HepG2 (cell line): ENCODE results near the gene TOR2A. TPM values are rescaled to one million over a fixed set of nuclear protein-coding genes. Genes with fewer than 3 reads are reported as not detected.

ENCODE experiments used
- ATAC-seq: fragments of 200-7000 bp; cut with Tn5 transposase; 3 replicates; pipeline ENCODE4 v1.9.1; 2020; ENCODE audit warnings: mild to moderate bottlenecking, moderate library complexity
- BruUV-seq: library from RNA; stranded (reverse); fragments of 400-500 nt; replicated peaks from 2 replicates; lab custom pipeline; 2021; lab: Mats Ljungman, UMichigan
- CTCF ChIA-PET: fragments of 300-600 bp; formaldehyde crosslinking; extraction: SDS; loops from one replicate; lab custom pipeline; 2021; ENCODE audit warnings: low total read pairs, inconsistent platforms, low intra/inter-chr PET ratio; lab: Yijun Ruan, JAX
- POLR2A ChIA-PET: fragments of 350-600 bp; sonication (Branson Sonifier 250); formaldehyde crosslinking; loops from one replicate; lab custom pipeline; 2020; ENCODE audit warnings: antibody characterized with exemption, inconsistent platforms; lab: Yijun Ruan, JAX
- DNase-seq: peaks from one replicate; pipeline ENCODE4 v3.0.0-alpha.2; 2015; ENCODE audit warnings: low spot score
- FAIRE-seq: peaks from 3 replicates; lab custom pipeline; 2011; peaks lifted over from hg19 to GRCh38; lab: Jason Lieb, UNC
- H2AFZ ChIP-seq: one replicate; pipeline ENCODE4 v1.6.1; 2011; ENCODE audit warnings: low read length, inconsistent platforms
- H3K27ac ChIP-seq: fragments of 300-600 bp; 3 replicates; pipeline ENCODE4 v1.8.0; 2011; ENCODE audit warnings: mixed run types, mild to moderate bottlenecking, mixed read lengths, low read length, inconsistent platforms; ENCODE audit not compliant: insufficient read depth; ENCODE audit errors: extremely low read length
- H3K27me3 ChIP-seq, 2 experiments: fragments of 200-600 bp in 1 of 2; 2 replicates in 1 of 2; 3 replicates in 1 of 2; pipeline versions ENCODE4 v1.6.0 to v1.8.0; 2011; ENCODE audit warnings: low read length in 2 of 2, mild to moderate bottlenecking in 2 of 2, moderate library complexity in 2 of 2, inconsistent platforms in 1 of 2; ENCODE audit not compliant: insufficient read depth in 2 of 2, control insufficient read depth in 1 of 2
- H3K36me3 ChIP-seq, 2 experiments: fragments of 200-600 bp in 1 of 2; replicated peaks in 1 of 2; 2 replicates in 1 of 2; 3 replicates in 1 of 2; pipeline versions ENCODE4 v1.5.1 to v1.8.0; 2011; ENCODE audit warnings: low read length in 2 of 2, inconsistent platforms in 1 of 2; ENCODE audit not compliant: insufficient read depth in 2 of 2, control insufficient read depth in 1 of 2
- H3K4me1 ChIP-seq: 2 replicates; pipeline ENCODE4 v1.5.1; 2012; ENCODE audit warnings: low read length, inconsistent platforms; ENCODE audit not compliant: insufficient read depth
- H3K4me2 ChIP-seq: 2 replicates; pipeline ENCODE4 v1.6.0; 2011; ENCODE audit warnings: low read depth, low read length, inconsistent platforms
- H3K4me3 ChIP-seq, 3 experiments: fragments of 200-600 bp in 1 of 3; sonication (generic), shearing (Covaris generic) in 1 of 3; replicated peaks in 1 of 3; 2 replicates each; pipeline ENCODE4 v1.5.1; 2011 to 2016; ENCODE audit warnings: low read length in 3 of 3, inconsistent platforms in 2 of 3, low read depth in 2 of 3, mild to moderate bottlenecking in 2 of 3, control low read depth in 1 of 3, mixed read lengths in 1 of 3; ENCODE audit not compliant: insufficient read depth in 1 of 3
- H3K79me2 ChIP-seq: one replicate; pipeline ENCODE4 v1.6.1; 2011; ENCODE audit warnings: low read length, inconsistent platforms; ENCODE audit not compliant: insufficient read depth
- H3K9ac ChIP-seq: 2 replicates; pipeline ENCODE4 v1.6.0; 2011; ENCODE audit warnings: mild to moderate bottlenecking, low read depth, low read length, inconsistent platforms; ENCODE audit not compliant: insufficient read depth
- H3K9me3 ChIP-seq: 2 replicates; pipeline ENCODE4 v1.5.1; 2012; ENCODE audit warnings: mild to moderate bottlenecking, low read length
- H4K20me1 ChIP-seq: 2 replicates; pipeline ENCODE4 v1.6.0; 2011; ENCODE audit warnings: inconsistent platforms, mild to moderate bottlenecking, low read length, moderate library complexity; ENCODE audit not compliant: insufficient read depth
- CTCF ChIP-seq: sonication (generic); formaldehyde crosslinking; IDR thresholded peaks from 2 replicates; pipeline ENCODE4 v1.5.0; 2020; ENCODE audit warnings: mild to moderate bottlenecking, missing genetic modification reagents, moderate library complexity
- JUN ChIP-seq: sonication (generic); formaldehyde crosslinking; IDR thresholded peaks from 2 replicates; pipeline ENCODE4 v1.4.0; 2020; ENCODE audit warnings: mild to moderate bottlenecking, missing genetic modification reagents
- MED8 ChIP-seq: sonication (generic); formaldehyde crosslinking; IDR thresholded peaks from 2 replicates; pipeline ENCODE4 v1.8.1; 2023; ENCODE audit warnings: mild to moderate bottlenecking, missing genetic modification reagents; ENCODE audit not compliant: insufficient replicate concordance
- PATZ1 ChIP-seq: sonication (generic); formaldehyde crosslinking; IDR thresholded peaks from 2 replicates; pipeline ENCODE4 v1.4.0; 2020; ENCODE audit warnings: missing genetic modification reagents
- PBX3 ChIP-seq: sonication (generic); formaldehyde crosslinking; IDR thresholded peaks from 2 replicates; pipeline ENCODE4 v1.8.1; 2023; ENCODE audit warnings: missing genetic modification reagents, inconsistent platforms, borderline replicate concordance
- PCBP1 ChIP-seq: fragments of 200-400 bp; formaldehyde crosslinking; IDR thresholded peaks from 2 replicates; pipeline ENCODE4 v1.6.1; 2017; ENCODE audit warnings: mild to moderate bottlenecking, low read depth, low read length, borderline replicate concordance
- ZBTB26 ChIP-seq: IDR thresholded peaks from 2 replicates; pipeline ENCODE4 v1.6.1; 2016; ENCODE audit warnings: missing compliant biosample characterization, missing genetic modification reagents, borderline replicate concordance
- ZNF224 ChIP-seq: sonication (generic); formaldehyde crosslinking; IDR thresholded peaks from 2 replicates; pipeline ENCODE4 v1.5.0; 2020; ENCODE audit warnings: mild to moderate bottlenecking, missing genetic modification reagents
- ZNF34 ChIP-seq: sonication (generic); formaldehyde crosslinking; IDR thresholded peaks from 2 replicates; pipeline ENCODE4 v1.4.0; 2020; ENCODE audit warnings: mild to moderate bottlenecking, missing genetic modification reagents, borderline replicate concordance
- ZNF367 ChIP-seq: sonication (generic); formaldehyde crosslinking; IDR thresholded peaks from 2 replicates; pipeline ENCODE4 v1.4.0; 2020; ENCODE audit warnings: missing genetic modification reagents, borderline replicate concordance
- ZNF687 ChIP-seq: sonication (generic); formaldehyde crosslinking; IDR thresholded peaks from 2 replicates; pipeline ENCODE4 v1.5.1; 2020; ENCODE audit warnings: mild to moderate bottlenecking, missing genetic modification reagents, moderate library complexity
- WGBS: methylation state at CpG from one replicate; pipeline ENCODE4 v1.1.6; 2017; ENCODE audit warnings: low lambda C conversion rate; 5-methylcytosine and 5-hydroxymethylcytosine counted together
- in situ Hi-C: cut with HindIII; loops from 2 replicates; pipeline ENCODE4 v1.10.0; 2017; ENCODE audit warnings: low pct_unique_long_range_greater_than_20kb; ENCODE audit not compliant: extremely low pct_ligation_motif_present
- intact Hi-C: fragments of 100-400 bp; cut with micrococcal nuclease; formaldehyde crosslinking; loops from one replicate; pipeline ENCODE4 v1.10.0; 2022; ENCODE audit not compliant: unreplicated experiment
- polyA plus RNA-seq, 8 experiments: library from polyadenylated mRNA; depleted of rRNA in 3 of 8; stranded (reverse) in 7 of 8; unstranded in 1 of 8; fragments of >200 nt; fragmentation: Illumina TruSeq in 4 of 8; extraction: Trizol in 4 of 8; gene quantifications; 2 replicates each; pipeline versions ENCODE4 v1.2.1 to v1.2.3, GENCODE V29; 2011 to 2016; ENCODE audit warnings: low read depth in 4 of 8, missing spikeins in 1 of 8, mixed read lengths in 1 of 8; ENCODE audit not compliant: insufficient read depth in 1 of 8
- total RNA-seq, 5 experiments: library from RNA; depleted of rRNA; stranded (reverse); fragments of >200 nt; fragmentation: Illumina TruSeq; extraction: Trizol; gene quantifications; 2 replicates each; pipeline ENCODE4 v1.2.3, GENCODE V29; 2016; ENCODE audit warnings: low read depth in 1 of 5

The TOR2A gene
- total and polyA plus RNA-seq, 2 of the 13 experiments (the other 11 are each of a cell fraction or from before 2014, with no cell fraction given) = 3.5 to 7.2 TPM

- TF ChIP-seq ZNF367 = no peak
- TF ChIP-seq, all 625 proteins: peak for 25
These were observed 23.8 kb downstream of the TOR2A start (continued) for GRCh38 chr9:127711226-127711701.

- Histone ChIP-seq H3K4me1 (peaks cover 31% of the 10 kb centered on the region), H4K20me1 (no peaks in the 10 kb centered on the region; the same call in 1 of the 2 replicates), H3K4me3 (no peak overlapping the region), H3K9ac (no peak overlapping the region), H3K79me2 (no peaks in the 10 kb centered on the region), H3K4me2 (no peak overlapping the region), H2AFZ (no peak overlapping the region), H3K27ac (no peak overlapping the region), H3K36me3 (no peaks in the 10 kb centered on the region), H3K9me3 (no peaks in the 10 kb centered on the region), H3K27me3 (peaks cover 2 to 5% of the 10 kb centered on the region in 2 experiments; a peak in 2 of 5 replicates)
- ChIA-PET CTCF (no interaction called here), POLR2A (no interaction called here)
- no TSS peak for BruUV-seq
- no peak for ATAC-seq
- WGBS = 78% methylated on average over 6 of the region's 10 CpGs
- no peak for FAIRE-seq
- intact Hi-C loops (no loop called here), in situ Hi-C loops (no loop called here)
- no peak for DNase-seq
- TF ChIP-seq PBX3 (no peak), PCBP1 (no peak), PATZ1 (CRISPR knock-in tag) (no peak), CTCF (CRISPR knock-in tag) (no peak), ZNF687 (CRISPR knock-in tag) (no peak), ZNF224 (CRISPR knock-in tag) (no peak), ZNF34 (CRISPR knock-in tag) (no peak), ZBTB26 (CRISPR knock-in tag) (no peak), MED8 (CRISPR knock-in tag) (no peak), JUN (CRISPR knock-in tag) (no peak)
These were observed 24.8 kb downstream of the TOR2A start for GRCh38 chr9:127710204-127710783.
